Right renal pelvis (tissue), 4 donors: ENCODE results near the gene MAPK7. TPM values are rescaled to one million over a fixed set of nuclear protein-coding genes. Genes with fewer than 3 reads are reported as not detected.

Experiments used
- DNase-seq, 4 donors: peaks; one replicate each; pipeline ENCODE4 v3.0.0-alpha.2; 2013; ENCODE audit warnings: low read depth in 4 of 4, low spot score in 3 of 4, missing footprints in 1 of 4
- polyA plus RNA-seq, 4 donors: library from polyadenylated mRNA; unstranded; fragments of 120-200 nt; gene quantifications; one replicate each; pipeline ENCODE4 v1.2.1, GENCODE V29; 2013; ENCODE audit not compliant: insufficient read length in 4 of 4

Gene MAPK7
- polyA plus RNA-seq, result 10 to 100 TPM; 22.9 to 27.9 (median 26.2) TPM

GRCh38 chr17:19378416-19379360 is at the start of gene MAPK7:
MAPK7 (plus strand) TSS chr17:19378498; CDS start chr17:19378901, 403 bp downstream.
- no peak for DNase-seq

GRCh38 chr17:19329136-19329535 is 49.2 kb upstream of the MAPK7 start:
- DNase-seq, result no peak

- no peak for DNase-seq
Observed at GRCh38 chr17:19329839-19330238, 48.5 kb upstream of the MAPK7 start.

GRCh38 chr17:19330271-19330670 is 48.0 kb upstream of the MAPK7 start:
- no peak for DNase-seq

GRCh38 chr17:19331134-19331533 is 47.2 kb upstream of the MAPK7 start:
- no peak for DNase-seq

- DNase-seq, result no peak
Observed at GRCh38 chr17:19331543-19332245, 46.6 kb upstream of the MAPK7 start.

GRCh38 chr17:19332371-19333131 is 45.7 kb upstream of the MAPK7 start:
- no peak for DNase-seq

GRCh38 chr17:19333132-19333440 is 45.2 kb upstream of the MAPK7 start:
- DNase-seq, result no peak

- DNase-seq, result no peak
Observed at GRCh38 chr17:19333736-19334290, 44.5 kb upstream of the MAPK7 start.

- no peak for DNase-seq
Observed at GRCh38 chr17:19334331-19334730, 44.0 kb upstream of the MAPK7 start.

- DNase-seq, result no peak
Observed at GRCh38 chr17:19335951-19336631, 42.2 kb upstream of the MAPK7 start.

- DNase-seq, result no peak
Observed at GRCh38 chr17:19336938-19337711, 41.2 kb upstream of the MAPK7 start.

GRCh38 chr17:19337712-19338023 is 40.6 kb upstream of the MAPK7 start:
- no peak for DNase-seq

- peak in 1 of 4 donors; percentile 48 for DNase-seq
Observed at GRCh38 chr17:19338031-19338990, 40.0 kb upstream of the MAPK7 start.

- no peak for DNase-seq
Observed at GRCh38 chr17:19339341-19339815, 38.9 kb upstream of the MAPK7 start.

- no peak for DNase-seq
Observed at GRCh38 chr17:19341211-19341631, 37.1 kb upstream of the MAPK7 start.

- no peak for DNase-seq
Observed at GRCh38 chr17:19341641-19342610, 36.4 kb upstream of the MAPK7 start.
